ENCODE measurements around the gene JAG2. TPM values are rescaled to one million over a fixed set of nuclear protein-coding genes. Genes with fewer than 3 reads are reported as not detected.

JAG2 gene
- total RNA-seq, 1 donor from 2014 or later, result 26.1 TPM

DNA sequence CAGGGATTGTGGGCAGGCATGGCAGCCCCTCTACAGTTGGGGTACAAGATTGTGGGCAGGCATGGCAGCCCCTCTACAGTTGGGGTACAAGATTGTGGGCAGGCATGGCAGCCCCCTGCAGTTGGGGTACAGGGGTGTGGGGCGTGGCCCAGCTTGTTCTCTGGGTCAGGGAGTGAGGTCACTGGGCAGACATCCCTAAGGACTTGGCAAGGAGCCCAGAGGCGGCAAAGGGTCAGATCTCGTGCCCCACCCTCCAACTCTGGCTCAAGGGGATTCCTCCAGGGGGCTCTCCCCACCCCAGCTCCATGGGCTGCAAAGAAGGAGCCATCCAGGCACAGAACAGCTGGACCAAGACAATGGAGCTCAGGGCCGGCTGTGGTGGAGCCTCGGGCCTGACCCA is 38.3 kb upstream of the JAG2 start:
- H3K27ac ChIP-seq (replicated peaks), result peak overlapping the region; percentile 79
- intact Hi-C loops (cut with micrococcal nuclease), result no loop called here
- peaks cover 24% of the 10 kb centered on the region for H3K36me3 ChIP-seq
- H3K27me3 ChIP-seq (ENCODE audit: low read depth), result no peaks in the 10 kb centered on the region
- TF ChIP-seq CTCF (IDR thresholded peaks at IDR 0.05; ENCODE audit: borderline replicate concordance), result no peak
- H3K4me1 ChIP-seq, result peaks cover 58% of the 10 kb centered on the region
- H3K4me3 ChIP-seq, result no peak overlapping the region
- no peaks in the 10 kb centered on the region for H3K9me3 ChIP-seq (replicated peaks)
- DNase-seq, result no peak

GRCh38 chr14:105205673-105206208 is 37.2 kb upstream of the JAG2 start:
- H3K27me3 ChIP-seq (ENCODE audit: low read depth), result no peaks in the 10 kb centered on the region
- peaks cover 15% of the 10 kb centered on the region for H3K36me3 ChIP-seq
- peaks cover 69% of the 10 kb centered on the region for H3K4me1 ChIP-seq
- TF ChIP-seq CTCF (IDR thresholded peaks at IDR 0.05; ENCODE audit: borderline replicate concordance), result no peak
- no peak overlapping the region for H3K4me3 ChIP-seq
- peak overlapping the region; percentile 83 for H3K27ac ChIP-seq (replicated peaks)
- no peak for DNase-seq
- intact Hi-C loops (cut with micrococcal nuclease), result no loop called here
- no peaks in the 10 kb centered on the region for H3K9me3 ChIP-seq (replicated peaks)

GRCh38 chr14:105204931-105205672 is 36.5 kb upstream of the JAG2 start:
- TF ChIP-seq CTCF (IDR thresholded peaks at IDR 0.05; ENCODE audit: borderline replicate concordance), result no peak
- Histone ChIP-seq H3K27me3 (ENCODE audit: low read depth) (peaks cover 4% of the 10 kb centered on the region), H3K4me1 (peaks cover 71% of the 10 kb centered on the region), H3K36me3 (peaks cover 11% of the 10 kb centered on the region), H3K4me3 (no peak overlapping the region), H3K9me3 (replicated peaks) (no peaks in the 10 kb centered on the region), H3K27ac (replicated peaks) (peak overlapping the region; percentile 83)
- no peak for DNase-seq
- intact Hi-C loops (cut with micrococcal nuclease), result no loop called here

DNA sequence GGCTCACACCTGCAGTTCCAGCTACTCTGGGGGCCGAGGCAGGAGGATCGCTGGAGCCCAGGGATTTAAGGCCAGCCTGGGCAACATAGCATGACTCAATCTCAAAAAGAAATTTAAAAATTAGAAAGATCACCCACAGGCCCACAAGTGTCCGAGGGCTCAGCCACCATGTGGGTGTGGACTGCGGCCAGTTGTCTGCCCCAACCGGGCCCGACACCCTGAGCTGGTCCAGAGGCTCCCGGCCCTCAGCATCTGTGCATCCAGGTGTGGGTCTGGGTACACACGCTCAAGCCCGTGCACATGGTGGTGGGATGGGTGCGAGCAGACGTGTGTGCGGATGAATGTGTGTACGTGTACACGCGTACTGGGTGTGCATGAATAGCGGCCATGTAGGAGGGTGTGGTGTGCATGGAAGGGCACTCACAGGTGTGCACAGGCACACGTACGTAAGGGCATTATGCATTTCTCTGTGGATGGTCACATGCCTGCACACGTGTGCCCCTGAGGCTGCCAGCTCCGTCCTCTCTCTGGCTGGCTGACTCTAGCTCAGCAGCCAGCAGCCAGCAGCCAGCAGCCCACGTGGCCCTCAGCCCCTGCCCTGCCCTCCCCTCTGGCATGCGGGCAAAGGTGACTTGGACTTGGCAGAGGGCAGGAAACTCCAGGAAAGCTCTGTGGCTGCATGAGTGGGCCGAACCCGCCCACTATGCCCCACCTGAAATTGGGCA is 35.8 kb upstream of the JAG2 start:
- H3K4me1 ChIP-seq, result peaks cover 79% of the 10 kb centered on the region
- DNase-seq, result peak; percentile 76
- H3K27ac ChIP-seq (replicated peaks), result peak overlapping the region; percentile 83

GRCh38 chr14:105203701-105204100 is 35.1 kb upstream of the JAG2 start:
- Histone ChIP-seq H3K4me1 (peaks cover 83% of the 10 kb centered on the region), H3K27me3 (ENCODE audit: low read depth) (peaks cover 18% of the 10 kb centered on the region), H3K36me3 (no peaks in the 10 kb centered on the region), H3K4me3 (no peak overlapping the region), H3K27ac (replicated peaks) (peak overlapping the region; percentile 83), H3K9me3 (replicated peaks) (no peaks in the 10 kb centered on the region)
- no peak for DNase-seq
- intact Hi-C loops (cut with micrococcal nuclease), result no loop called here
- TF ChIP-seq CTCF (IDR thresholded peaks at IDR 0.05; ENCODE audit: borderline replicate concordance), result no peak

More for the DNA sequence above, 35.8 kb upstream of the JAG2 start:
- no peak overlapping the region for H3K4me3 ChIP-seq
- H3K27me3 ChIP-seq (ENCODE audit: low read depth), result peaks cover 11% of the 10 kb centered on the region
- H3K9me3 ChIP-seq (replicated peaks), result no peaks in the 10 kb centered on the region
- intact Hi-C loops (cut with micrococcal nuclease), result no loop called here
- peaks cover 4% of the 10 kb centered on the region for H3K36me3 ChIP-seq
- TF ChIP-seq CTCF (IDR thresholded peaks at IDR 0.05; ENCODE audit: borderline replicate concordance), result no peak

Data from left ventricle myocardium inferior (tissue), 1 donor.